IMR-90 (cell line): Measurements from ENCODE around the gene SUGCT. TPM values are rescaled to one million over a fixed set of nuclear protein-coding genes. Genes with fewer than 3 reads are reported as not detected.
A peak's percentile ranks its signal among the peaks of the same experiment; 100 is the strongest.

Experiments
- ATAC-seq: fragments of 200-7000 bp; cut with Tn5 transposase; 2 replicates; pipeline ENCODE4 v1.9.1; 2020; ENCODE audit warnings: low read depth, mild to moderate bottlenecking, moderate library complexity
- Bru-seq: library from RNA; stranded (reverse); fragments of 400-500 nt; gene quantifications from one replicate; lab custom pipeline; 2021; lab: Mats Ljungman, UMichigan
- BruChase-seq, 2 experiments: library from RNA; stranded (reverse); fragments of 400-500 nt; gene quantifications; one replicate each; lab custom pipeline; 2021; lab: Mats Ljungman, UMichigan
- BruUV-seq: library from RNA; stranded (reverse); fragments of 400-500 nt; replicated peaks from 2 replicates; lab custom pipeline; 2021; lab: Mats Ljungman, UMichigan
- CTCF ChIA-PET: fragments of 300-600 bp; formaldehyde crosslinking; extraction: SDS; loops from one replicate; lab custom pipeline; 2021; ENCODE audit warnings: antibody characterized with exemption; lab: Yijun Ruan, JAX
- POLR2A ChIA-PET: fragments of 300-600 bp; sonication (Branson Sonifier 250); formaldehyde crosslinking; loops from one replicate; lab custom pipeline; 2022; ENCODE audit warnings: antibody characterized with exemption; ENCODE audit not compliant: unreplicated experiment; lab: Charles Lee
- DNase-seq: peaks from one replicate; pipeline ENCODE4 v3.0.0; 2013
- H2AFZ ChIP-seq: replicated peaks from 2 replicates; pipeline ENCODE3; 2013; ENCODE audit warnings: low read length, mild to moderate bottlenecking; ENCODE audit not compliant: poor library complexity
- H2AK5ac ChIP-seq: 2 replicates; pipeline ENCODE4 v1.6.1; 2013; ENCODE audit warnings: low read depth, low read length, inconsistent platforms
- H2AK9ac ChIP-seq: replicated peaks from 2 replicates; pipeline ENCODE3; 2013; ENCODE audit warnings: mild to moderate bottlenecking, low read depth, low read length, moderate library complexity; ENCODE audit not compliant: poor library complexity
- H2BK120ac ChIP-seq: 2 replicates; pipeline ENCODE4 v1.6.1; 2013; ENCODE audit warnings: low read depth, low read length, inconsistent platforms
- H2BK15ac ChIP-seq: 3 replicates; pipeline ENCODE4 v1.6.1; 2013; ENCODE audit warnings: low read depth, low read length, inconsistent platforms
- H2BK20ac ChIP-seq: 2 replicates; pipeline ENCODE4 v1.6.1; 2013; ENCODE audit warnings: low read depth, mild to moderate bottlenecking, inconsistent platforms, low read length, moderate library complexity
- H2BK5ac ChIP-seq: 2 replicates; pipeline ENCODE4 v1.6.1; 2013; ENCODE audit warnings: mild to moderate bottlenecking, low read depth, low read length, inconsistent platforms; ENCODE audit not compliant: poor library complexity, severe bottlenecking
- H3K14ac ChIP-seq: replicated peaks from 2 replicates; pipeline ENCODE4 v1.6.1; 2013; ENCODE audit warnings: low read depth, low read length, inconsistent platforms
- H3K18ac ChIP-seq: 2 replicates; pipeline ENCODE4 v1.6.1; 2013; ENCODE audit warnings: low read depth, low read length, control low read depth
- H3K23ac ChIP-seq: 2 replicates; pipeline ENCODE4 v1.6.1; 2013; ENCODE audit warnings: low read depth, low read length, inconsistent platforms
- H3K27ac ChIP-seq: 2 replicates; pipeline ENCODE4 v1.5.1; 2013; ENCODE audit warnings: mild to moderate bottlenecking, control low read depth, low read length; ENCODE audit not compliant: insufficient read depth
- H3K27me3 ChIP-seq: 2 replicates; pipeline ENCODE4 v1.6.1; 2013; ENCODE audit warnings: low read length; ENCODE audit not compliant: control insufficient read depth, insufficient read depth
- H3K36me3 ChIP-seq: 2 replicates; pipeline ENCODE4 v1.6.1; 2013; ENCODE audit warnings: low read length, mixed read lengths; ENCODE audit not compliant: control insufficient read depth, insufficient read depth
- H3K4ac ChIP-seq: 2 replicates; pipeline ENCODE4 v1.6.1; 2013; ENCODE audit warnings: low read depth, low read length, inconsistent platforms
- H3K4me1 ChIP-seq: 2 replicates; pipeline ENCODE4 v1.6.1; 2013; ENCODE audit warnings: low read length, mixed read lengths; ENCODE audit not compliant: control insufficient read depth, insufficient read depth
- H3K4me2 ChIP-seq: 2 replicates; pipeline ENCODE4 v1.6.1; 2013; ENCODE audit warnings: low read depth, mild to moderate bottlenecking, control low read depth, low read length, moderate library complexity
- H3K4me3 ChIP-seq: 2 replicates; pipeline ENCODE4 v1.5.1; 2013; ENCODE audit warnings: low read depth, mild to moderate bottlenecking, control low read depth, low read length, moderate library complexity; ENCODE audit not compliant: insufficient read depth
- H3K56ac ChIP-seq: 2 replicates; pipeline ENCODE4 v1.6.1; 2013; ENCODE audit warnings: low read length, inconsistent platforms; ENCODE audit not compliant: insufficient read depth; ENCODE audit errors: extremely low read depth
- H3K79me1 ChIP-seq, 2 experiments: 2 replicates each; pipeline ENCODE4 v1.6.1; 2013; ENCODE audit warnings: low read length in 2 of 2, inconsistent platforms in 1 of 2, low read depth in 1 of 2
- H3K9ac ChIP-seq: 2 replicates; pipeline ENCODE4 v1.6.1; 2013; ENCODE audit warnings: low read depth, low read length, control low read depth
- H3K9me1 ChIP-seq: 2 replicates; pipeline ENCODE4 v1.6.1; 2013; ENCODE audit warnings: low read length, inconsistent platforms; ENCODE audit not compliant: insufficient read depth
- H3K9me3 ChIP-seq: 2 replicates; pipeline ENCODE4 v1.6.1; 2013; ENCODE audit warnings: low read length; ENCODE audit not compliant: control insufficient read depth, insufficient read depth
- H4K20me1 ChIP-seq: 2 replicates; pipeline ENCODE4 v1.6.1; 2013; ENCODE audit warnings: low read length, inconsistent platforms; ENCODE audit not compliant: insufficient read depth
- H4K5ac ChIP-seq: 2 replicates; pipeline ENCODE4 v1.6.1; 2013; ENCODE audit warnings: mild to moderate bottlenecking, low read depth, low read length, control low read depth
- H4K8ac ChIP-seq, 2 experiments: 2 replicates each; pipeline ENCODE4 v1.6.1; 2013; ENCODE audit warnings: low read depth in 2 of 2, low read length in 2 of 2, control low read depth in 1 of 2, inconsistent platforms in 1 of 2
- H4K91ac ChIP-seq: 2 replicates; pipeline ENCODE4 v1.6.1; 2013; ENCODE audit warnings: low read depth, low read length, inconsistent platforms; ENCODE audit not compliant: insufficient read depth
- BHLHE40 ChIP-seq: fragments of 150-350 bp; IDR thresholded peaks from 2 replicates; pipeline ENCODE4 v1.6.1; 2016; ENCODE audit warnings: mild to moderate bottlenecking, low read depth, low read length
- CEBPB ChIP-seq: IDR thresholded peaks from 2 replicates; pipeline ENCODE4 v1.6.1; 2012; ENCODE audit warnings: low read depth, low read length, improper control_type of control experiment
- ELK1 ChIP-seq: fragments of 150-350 bp; IDR thresholded peaks from 2 replicates; pipeline ENCODE4 v1.6.1; 2016; ENCODE audit warnings: low read depth, mild to moderate bottlenecking, low read length, moderate library complexity, borderline replicate concordance
- MAZ ChIP-seq: IDR thresholded peaks from 2 replicates; pipeline ENCODE4 v1.6.1; 2012; ENCODE audit warnings: low read depth, mild to moderate bottlenecking, low read length, improper control_type of control experiment, moderate library complexity, borderline replicate concordance
- NFE2L2 ChIP-seq: fragments of 150-350 bp; IDR thresholded peaks from 2 replicates; pipeline ENCODE4 v1.6.1; 2016; ENCODE audit warnings: low read depth, mild to moderate bottlenecking, low read length
- POLR2A ChIP-seq: IDR thresholded peaks from 2 replicates; pipeline ENCODE4 v1.6.1; 2012; ENCODE audit warnings: mild to moderate bottlenecking, low read depth, low read length
- RAD21 ChIP-seq: IDR thresholded peaks from 2 replicates; pipeline ENCODE4 v1.6.1; 2012; ENCODE audit warnings: low read length, improper control_type of control experiment
- SMC3 ChIP-seq: fragments of 150-350 bp; IDR thresholded peaks from 2 replicates; pipeline ENCODE4 v1.6.1; 2016; ENCODE audit warnings: low read depth, mild to moderate bottlenecking, antibody characterized with exemption, low read length, moderate library complexity
- USF2 ChIP-seq: fragments of 150-350 bp; IDR thresholded peaks from 2 replicates; pipeline ENCODE4 v1.6.1; 2017; ENCODE audit warnings: mild to moderate bottlenecking, antibody characterized with exemption, low read length, low read depth
- WGBS, 2 experiments: methylation state at CpG; one replicate each; pipeline versions ENCODE4 v1.1.5 to v1.1.7; 2013; ENCODE audit warnings: missing lambda C conversion rate in 2 of 2; ENCODE audit not compliant: insufficient read length in 1 of 2; ENCODE audit errors: extremely low coverage in 2 of 2; 5-methylcytosine and 5-hydroxymethylcytosine counted together
- dilution Hi-C: fragments of 300-500 bp; cut with HindIII; formaldehyde crosslinking; loops from one replicate; pipeline ENCODE4 v1.14.3; 2018; ENCODE audit warnings: low sequenced_read_pairs; ENCODE audit not compliant: unreplicated experiment
- in situ Hi-C: fragments of 300-500 bp; cut with MboI; formaldehyde crosslinking; loops from 3 replicates; pipeline ENCODE4 v1.14.3; 2019; ENCODE audit warnings: low sequenced_read_pairs, inconsistent platforms, mixed read lengths
- intact Hi-C: fragments of 100-400 bp; cut with micrococcal nuclease; formaldehyde crosslinking; loops from 2 replicates; pipeline ENCODE4 v1.10.0; 2022
- long read RNA-seq: library from polyadenylated mRNA; unstranded; transcript quantifications from one replicate; pipeline ENCODE4 v2.0.0, GENCODE V29; 2021; ENCODE audit not compliant: unreplicated experiment
- polyA plus RNA-seq, 3 experiments: library from polyadenylated mRNA; depleted of rRNA; stranded (reverse); fragments of >200 nt; gene quantifications; 2 replicates each; pipeline ENCODE4 v1.2.3, GENCODE V29; 2012; ENCODE audit warnings: low replicate concordance in 1 of 3
- total RNA-seq: library from RNA; depleted of rRNA; stranded (reverse); fragments of >200 nt; gene quantifications from 2 replicates; pipeline ENCODE4 v1.2.3, GENCODE V29; 2012; rRNA removed
- TF ChIP-seq, protein P1 (sequence below): conservative IDR thresholded peaks from 2 replicates; pipeline ENCODE4 v1.5.1; 2012; ENCODE audit warnings: mild to moderate bottlenecking, low read depth, low read length, improper control_type of control experiment

SUGCT gene
- total RNA-seq (5.9 and 7.5 TPM in 2 replicates), polyA plus RNA-seq (2012; rRNA removed) (8.3 and 8.9 TPM in 2 replicates), Bru-seq, nascent RNA (percentile 55 among the genes with signal in this experiment), BruChase-seq, experiment 1, labeled RNA remaining after a 6-hour chase (percentile 52 among the genes with signal in this experiment), BruChase-seq, experiment 2, labeled RNA remaining after a 2-hour chase (percentile 54 among the genes with signal in this experiment)
- 3.9 and 4.1 TPM in 2 replicates for polyA plus RNA-seq (2012; cell fraction: cytosol; rRNA removed)
- 1.4 and 5.2 TPM in 2 replicates for polyA plus RNA-seq (2012; cell fraction: nucleus; rRNA removed; ENCODE audit: low replicate concordance)
- long read RNA-seq, partial matches to known transcripts: 0 of 5 reads
- long read RNA-seq, other reads (novel, unspliced or antisense): 5 of 5 reads

GRCh38 chr7:40134428-40135316 is at the start of gene SUGCT, which contains the start of gene MPLKIP:
Gene SUGCT, plus strand, starts transcription at chr7:40135005.
Gene MPLKIP, minus strand, starts transcription at chr7:40134622. Its CDS starts 55 bp downstream, at chr7:40134567.
- CTCF ChIA-PET: interaction anchor here (0.7 to 1.0 kb wide), 2 partner anchors 95 to 183 kb away, joined by 3 read pairs; no protein-coding TSS in a partner anchor
- in situ Hi-C loops: no loop called here
- no TSS peak for BruUV-seq
- TF ChIP-seq CEBPB (no peak), POLR2A (peak; percentile 59; the same call in 1 of the 2 replicates), BHLHE40 (peak; percentile 21; the same call in 1 of the 2 replicates), SMC3 (peak; percentile 25; the same call in 1 of the 2 replicates), USF2 (no peak), NFE2L2 (peak; percentile 8; the same call in 1 of the 2 replicates), RAD21 (peak; percentile 41; the same call in 1 of the 2 replicates), MAZ (peak; percentile 100), ELK1 (no peak)
- TF ChIP-seq, protein P1, sequence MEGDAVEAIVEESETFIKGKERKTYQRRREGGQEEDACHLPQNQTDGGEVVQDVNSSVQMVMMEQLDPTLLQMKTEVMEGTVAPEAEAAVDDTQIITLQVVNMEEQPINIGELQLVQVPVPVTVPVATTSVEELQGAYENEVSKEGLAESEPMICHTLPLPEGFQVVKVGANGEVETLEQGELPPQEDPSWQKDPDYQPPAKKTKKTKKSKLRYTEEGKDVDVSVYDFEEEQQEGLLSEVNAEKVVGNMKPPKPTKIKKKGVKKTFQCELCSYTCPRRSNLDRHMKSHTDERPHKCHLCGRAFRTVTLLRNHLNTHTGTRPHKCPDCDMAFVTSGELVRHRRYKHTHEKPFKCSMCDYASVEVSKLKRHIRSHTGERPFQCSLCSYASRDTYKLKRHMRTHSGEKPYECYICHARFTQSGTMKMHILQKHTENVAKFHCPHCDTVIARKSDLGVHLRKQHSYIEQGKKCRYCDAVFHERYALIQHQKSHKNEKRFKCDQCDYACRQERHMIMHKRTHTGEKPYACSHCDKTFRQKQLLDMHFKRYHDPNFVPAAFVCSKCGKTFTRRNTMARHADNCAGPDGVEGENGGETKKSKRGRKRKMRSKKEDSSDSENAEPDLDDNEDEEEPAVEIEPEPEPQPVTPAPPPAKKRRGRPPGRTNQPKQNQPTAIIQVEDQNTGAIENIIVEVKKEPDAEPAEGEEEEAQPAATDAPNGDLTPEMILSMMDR: peak; percentile 97

More at GRCh38 chr7:40134428-40135316, at the start of gene SUGCT, which contains the start of gene MPLKIP:
- Histone ChIP-seq H3K9me3 (no peaks in the 10 kb centered on the region), H2AK9ac (peak within 1 kb of the TSS; percentile 90), H3K36me3 (no peaks in the 10 kb centered on the region; the same call in 1 of the 2 replicates), H3K4me1 (no peaks in the 10 kb centered on the region), H3K4me2 (peak within 1 kb of the TSS; percentile 99), H2AK5ac (no peak within 1 kb of the TSS), H3K9me1 (no peaks in the 10 kb centered on the region; the same call in 1 of the 2 replicates), H3K27ac (peak within 1 kb of the TSS; percentile 87), H3K79me1 (peaks cover 5 to 29% of the 10 kb centered on the region in 2 experiments; a peak in 3 of 4 replicates), H4K20me1 (no peaks in the 10 kb centered on the region), H3K4me3 (peak within 1 kb of the TSS; percentile 87), H2AFZ (peak within 1 kb of the TSS; percentile 99), H4K8ac (peak within 1 kb of the TSS; percentile 78 to 99), H3K23ac (peak within 1 kb of the TSS; percentile 100), H3K56ac (peak within 1 kb of the TSS; percentile 98), H3K18ac (peak within 1 kb of the TSS; percentile 96), H3K9ac (peak within 1 kb of the TSS; percentile 92), H2BK20ac (peak within 1 kb of the TSS; percentile 100), H4K5ac (peak within 1 kb of the TSS; percentile 98), H2BK15ac (peak within 1 kb of the TSS; percentile 100; the same call in 1 of the 3 replicates), H3K4ac (peak within 1 kb of the TSS; percentile 99), H3K14ac (peak within 1 kb of the TSS; percentile 100), H4K91ac (peak within 1 kb of the TSS; percentile 99), H3K27me3 (no peaks in the 10 kb centered on the region), H2BK5ac (peak within 1 kb of the TSS; percentile 94), H2BK120ac (peak within 1 kb of the TSS; percentile 100)
- dilution Hi-C loops (no loop called here), intact Hi-C loops (loop anchor here (1.0 to 2.0 kb wide), 3 partner anchors 86 to 238 kb away; no protein-coding TSS in a partner anchor)
- peak; percentile 87 for DNase-seq
- WGBS, 2 experiments: 0% methylated on average over 13 of the region's 75 CpGs; no CpG with 5 or more reads in 1 of the 2 experiments
- POLR2A ChIA-PET: interaction anchor here (0.5 to 0.8 kb wide), 2 partner anchors 81 to 86 kb away, joined by 3 to 5 read pairs; no protein-coding TSS in a partner anchor
- ATAC-seq: peak; percentile 94
